Endothelial cell of umbilical vein (primary cell): ENCODE measurements around the gene PLEKHA3. TPM values are rescaled to one million over a fixed set of nuclear protein-coding genes. Genes with fewer than 3 reads are reported as not detected.

Experiments used
- BruUV-seq: library from RNA; stranded (reverse); fragments of 400-500 nt; replicated peaks from 2 replicates; lab custom pipeline; 2021; lab: Mats Ljungman, UMichigan
- CTCF ChIA-PET: fragments of 300-600, 350-600 bp; sonication (Branson Sonifier 250); formaldehyde crosslinking; loops from one replicate; lab custom pipeline; 2021; ENCODE audit warnings: antibody characterized with exemption, inconsistent platforms; lab: Charles Lee
- POLR2A ChIA-PET: fragments of 300-600, 350-600 bp; sonication (Branson Sonifier 250); formaldehyde crosslinking; loops from one replicate; lab custom pipeline; 2021; ENCODE audit warnings: antibody characterized with exemption, inconsistent platforms; lab: Charles Lee
- DNase-seq: peaks from one replicate; pipeline ENCODE4 v3.0.0-alpha.2; 2011; ENCODE audit warnings: low read depth, low spot score
- FAIRE-seq: peaks from 2 replicates; lab custom pipeline; 2011; peaks lifted over from hg19 to GRCh38; lab: Jason Lieb, UNC
- H2AFZ ChIP-seq: 2 replicates; pipeline ENCODE4 v1.6.0; 2012; ENCODE audit warnings: low read depth, low read length, control low read depth, inconsistent platforms
- H3K27ac ChIP-seq: 2 replicates; pipeline ENCODE4 v1.5.1; 2011; ENCODE audit warnings: low read depth, mild to moderate bottlenecking, control low read depth, low read length, moderate library complexity; ENCODE audit not compliant: insufficient read depth
- H3K27me3 ChIP-seq, 2 experiments: 2 replicates each; pipeline versions ENCODE4 v1.6.0 to v1.6.1; 2011; ENCODE audit warnings: low read length in 2 of 2, mixed read lengths in 1 of 2; ENCODE audit not compliant: control insufficient read depth in 2 of 2, insufficient read depth in 2 of 2
- H3K36me3 ChIP-seq, 2 experiments: 2 replicates in 1 of 2; 3 replicates in 1 of 2; pipeline ENCODE4 v1.5.1; 2011; ENCODE audit warnings: low read length in 2 of 2, mild to moderate bottlenecking in 1 of 2, moderate library complexity in 1 of 2; ENCODE audit not compliant: control insufficient read depth in 2 of 2, insufficient read depth in 2 of 2; ENCODE audit errors: extremely low read depth in 1 of 2
- H3K4me1 ChIP-seq: 3 replicates; pipeline ENCODE4 v1.5.1; 2011; ENCODE audit warnings: mild to moderate bottlenecking, low read length; ENCODE audit not compliant: control insufficient read depth, insufficient read depth; ENCODE audit errors: extremely low read depth
- H3K4me2 ChIP-seq: 2 replicates; pipeline ENCODE4 v1.6.1; 2011; ENCODE audit warnings: low read length, control low read depth, mixed read lengths; ENCODE audit not compliant: insufficient read depth
- H3K4me3 ChIP-seq, 3 experiments: fragments of 200-600 bp in 1 of 3; sonication (generic), shearing (Covaris generic) in 1 of 3; replicated peaks in 1 of 3; 2 replicates each; pipeline ENCODE4 v1.5.1; 2011 to 2016; ENCODE audit warnings: control low read depth in 3 of 3, low read length in 3 of 3, mild to moderate bottlenecking in 2 of 3, inconsistent platforms in 1 of 3, low read depth in 1 of 3, moderate library complexity in 1 of 3; ENCODE audit not compliant: insufficient read depth in 1 of 3
- H3K79me2 ChIP-seq: 2 replicates; pipeline ENCODE4 v1.6.0; 2012; ENCODE audit warnings: low read length, inconsistent platforms; ENCODE audit not compliant: control insufficient read depth, insufficient read depth
- H3K9ac ChIP-seq: replicated peaks from 2 replicates; pipeline ENCODE3; 2011; ENCODE audit warnings: low read length, control low read depth; ENCODE audit not compliant: insufficient read depth; ENCODE audit errors: extremely low read depth
- H3K9me1 ChIP-seq: replicated peaks from 3 replicates; pipeline ENCODE4 v1.6.0; 2011; ENCODE audit warnings: mild to moderate bottlenecking, low read length; ENCODE audit not compliant: control insufficient read depth, insufficient read depth; ENCODE audit errors: extremely low read depth
- H3K9me3 ChIP-seq: replicated peaks from 2 replicates; pipeline ENCODE4 v1.5.1; 2012; ENCODE audit warnings: low read length, inconsistent platforms; ENCODE audit not compliant: control insufficient read depth, insufficient read depth
- H4K20me1 ChIP-seq: replicated peaks from 2 replicates; pipeline ENCODE3; 2011; ENCODE audit warnings: mild to moderate bottlenecking, low read length; ENCODE audit not compliant: control insufficient read depth, insufficient read depth; ENCODE audit errors: extremely low read depth
- EZH2 ChIP-seq: IDR thresholded peaks from 2 replicates; pipeline ENCODE4 v1.6.1; 2012; ENCODE audit warnings: borderline replicate concordance, low read depth, mild to moderate bottlenecking, moderate library complexity, low read length, inconsistent platforms; ENCODE audit not compliant: severe bottlenecking
- FOS ChIP-seq: IDR thresholded peaks from 2 replicates; pipeline ENCODE4 v1.6.1; 2011; ENCODE audit warnings: mild to moderate bottlenecking, low read length, moderate library complexity, borderline replicate concordance; ENCODE audit not compliant: insufficient read depth
- GATA2 ChIP-seq: IDR thresholded peaks from 2 replicates; pipeline ENCODE4 v1.7.0; 2011; ENCODE audit warnings: low read depth, mild to moderate bottlenecking, moderate library complexity, mixed read lengths, low read length; ENCODE audit not compliant: insufficient read length, insufficient read depth
- JUN ChIP-seq: IDR thresholded peaks from 2 replicates; pipeline ENCODE4 v1.6.1; 2011; ENCODE audit warnings: borderline replicate concordance, low read depth; ENCODE audit not compliant: insufficient read length, insufficient read depth
- MYC ChIP-seq: IDR thresholded peaks from one replicate; pipeline ENCODE4 v1.6.1; 2011; ENCODE audit warnings: mild to moderate bottlenecking, low read depth, low read length
- POLR2A ChIP-seq: IDR thresholded peaks from 2 replicates; pipeline ENCODE4 v1.6.1; 2012; ENCODE audit warnings: low read depth, mild to moderate bottlenecking, control low read depth, low read length
- POLR2AphosphoS5 ChIP-seq: IDR thresholded peaks from 2 replicates; pipeline ENCODE4 v1.6.1; 2012; ENCODE audit warnings: low read depth, mild to moderate bottlenecking, control low read depth, low read length, moderate library complexity; ENCODE audit not compliant: insufficient read depth
- dilution Hi-C: fragments of 300-500 bp; cut with MboI; formaldehyde crosslinking; loops from one replicate; pipeline ENCODE4 v1.15.0; 2019; ENCODE audit warnings: low sequenced_read_pairs; ENCODE audit not compliant: extremely low pct_ligation_motif_present
- intact Hi-C: fragments of 100-400 bp; cut with micrococcal nuclease; formaldehyde crosslinking; loops from one replicate; pipeline ENCODE4 v1.10.0; 2022
- polyA plus RNA-seq, 4 experiments: library from polyadenylated mRNA; depleted of rRNA in 3 of 4; stranded (reverse) in 3 of 4; unstranded in 1 of 4; fragments of >200 nt; gene quantifications; 2 replicates each; pipeline versions ENCODE4 v1.2.1 to v1.2.3, GENCODE V29; 2011 to 2012; ENCODE audit warnings: missing spikeins in 1 of 4
- total RNA-seq: library from RNA; stranded (reverse); gene quantifications from 2 replicates; pipeline ENCODE4 v1.2.3, GENCODE V29; 2021
- TF ChIP-seq, protein P1 (sequence below): IDR thresholded peaks from 2 replicates; pipeline ENCODE4 v1.6.1; 2011; ENCODE audit not compliant: insufficient read depth, insufficient read length
- TF ChIP-seq, protein P2 (sequence below), 2 donors: IDR thresholded peaks; 1 replicate in 1 of 2; 2 replicates in 1 of 2; pipeline ENCODE4 v1.5.1; 2011; ENCODE audit warnings: low read length in 2 of 2, mild to moderate bottlenecking in 2 of 2, moderate library complexity in 2 of 2, control low read depth in 1 of 2, inconsistent platforms in 1 of 2, low read depth in 1 of 2; ENCODE audit not compliant: insufficient read depth in 1 of 2; ENCODE audit errors: extremely low read depth in 1 of 2

Gene PLEKHA3
- total and polyA plus RNA-seq, 2 donors (not counting 3 experiments of a cell fraction or from before 2014, with no cell fraction given): 4.1 to 24.6 TPM

DNA sequence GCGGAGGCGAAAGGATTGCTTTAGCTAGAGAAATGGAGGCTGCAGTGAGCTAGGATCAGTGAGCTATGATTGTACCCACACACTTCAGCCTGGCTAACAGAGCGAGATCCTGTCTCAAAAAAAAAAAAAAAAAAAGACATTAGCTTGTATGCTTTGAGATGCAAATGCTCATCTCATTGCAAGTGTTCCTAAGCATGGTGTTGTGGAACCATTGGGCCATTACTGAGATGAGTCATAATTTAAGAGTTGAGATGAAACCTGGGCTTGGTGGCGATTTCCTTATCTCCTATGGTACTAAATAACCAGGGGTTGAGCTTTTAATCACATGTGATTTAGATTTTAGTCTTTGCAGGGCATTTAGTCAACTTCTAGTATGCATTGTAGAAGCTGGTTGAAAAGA, 2.2 kb downstream of the PLEKHA3 start:
- ChIA-PET CTCF (no interaction called here), POLR2A (interaction anchor here (0.7 kb wide), 1 partner anchor 65 kb away, joined by 4 read pairs; no protein-coding TSS in a partner anchor)
- Histone ChIP-seq H3K27me3 (no peaks in the 10 kb centered on the region), H3K9me1 (no peaks in the 10 kb centered on the region), H4K20me1 (no peaks in the 10 kb centered on the region), H2AFZ (no peak overlapping the region), H3K27ac (no peak overlapping the region), H3K4me1 (peaks cover 32% of the 10 kb centered on the region), H3K9ac (no peak overlapping the region), H3K36me3 (peaks cover 0 to 2% of the 10 kb centered on the region in 2 experiments), H3K79me2 (peaks cover 61% of the 10 kb centered on the region), H3K4me3 (no peak overlapping the region), H3K4me2 (no peak overlapping the region), H3K9me3 (no peaks in the 10 kb centered on the region)
- DNase-seq: no peak
- dilution Hi-C loops: no loop called here
- FAIRE-seq: no peak
- intact Hi-C loops: loop anchor here (5.0 to 10.0 kb wide), 2 partner anchors 342 to 780 kb away; partner anchors contain the start of gene SESTD1
- TF ChIP-seq FOS (no peak), POLR2AphosphoS5 (no peak), EZH2 (no peak), POLR2A (no peak), JUN (peak; percentile 15)
- TF ChIP-seq, protein P1, sequence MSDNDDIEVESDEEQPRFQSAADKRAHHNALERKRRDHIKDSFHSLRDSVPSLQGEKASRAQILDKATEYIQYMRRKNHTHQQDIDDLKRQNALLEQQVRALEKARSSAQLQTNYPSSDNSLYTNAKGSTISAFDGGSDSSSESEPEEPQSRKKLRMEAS: no peak
- BruUV-seq: no TSS peak

DNA sequence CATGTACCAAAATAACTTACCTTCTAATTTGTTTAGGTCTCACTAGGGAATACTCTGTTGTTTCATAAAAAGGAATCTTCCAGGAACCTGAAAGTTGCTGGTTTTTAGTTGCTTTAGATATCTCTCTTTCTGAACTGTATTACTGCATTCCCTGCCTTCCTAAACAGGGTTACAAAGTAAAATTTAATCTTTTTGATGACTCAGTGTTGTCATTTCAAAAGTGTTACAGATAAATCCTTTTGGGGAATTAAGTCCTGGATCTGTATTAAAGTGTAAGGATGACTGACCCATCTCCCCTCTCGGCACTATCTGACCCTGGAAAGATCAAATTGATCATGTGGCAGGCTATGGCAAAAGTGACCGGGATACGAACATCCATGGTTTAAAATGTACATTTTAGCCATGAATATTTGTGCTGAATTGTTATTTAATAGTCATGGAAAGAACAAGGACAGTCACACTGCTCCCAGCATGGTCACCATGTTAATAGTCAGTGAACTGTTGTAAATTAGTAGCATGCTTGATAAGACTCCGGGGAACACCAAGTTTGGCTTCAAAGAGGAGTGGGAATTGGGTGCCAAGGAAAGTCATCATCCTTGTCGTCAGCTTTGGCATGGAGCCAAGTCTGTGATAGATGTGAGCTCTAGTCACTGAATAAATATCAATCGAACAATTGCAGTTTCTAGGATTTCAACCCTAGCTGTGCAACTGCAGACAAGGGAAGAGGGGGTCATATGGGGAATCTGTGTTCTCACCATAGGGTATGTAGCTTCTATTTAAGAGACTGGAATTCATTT, 4.2 kb downstream of the PLEKHA3 start:
- ChIA-PET POLR2A (no interaction called here), CTCF (no interaction called here)
- intact Hi-C loops: loop anchor here (5.0 to 10.0 kb wide), 2 partner anchors 340 to 778 kb away; partner anchors contain the start of gene SESTD1
- Histone ChIP-seq H3K9ac (no peak overlapping the region), H4K20me1 (no peaks in the 10 kb centered on the region), H3K9me3 (no peaks in the 10 kb centered on the region), H3K4me2 (no peak overlapping the region), H3K27me3 (no peaks in the 10 kb centered on the region), H3K4me3 (no peak overlapping the region), H3K4me1 (peaks cover 27% of the 10 kb centered on the region), H3K27ac (no peak overlapping the region), H3K79me2 (peaks cover 67% of the 10 kb centered on the region), H3K36me3 (peaks cover 0 to 2% of the 10 kb centered on the region in 2 experiments), H3K9me1 (no peaks in the 10 kb centered on the region), H2AFZ (no peak overlapping the region)
- no TSS peak for BruUV-seq
- dilution Hi-C loops: no loop called here
- DNase-seq (peak; percentile 53), FAIRE-seq (peak; percentile 54)
- no peak for TF ChIP-seq MYC
- TF ChIP-seq GATA2: no peak
- TF ChIP-seq, protein P1: no peak
- no peak for TF ChIP-seq POLR2AphosphoS5
- no peak for TF ChIP-seq JUN
- TF ChIP-seq, protein P2, sequence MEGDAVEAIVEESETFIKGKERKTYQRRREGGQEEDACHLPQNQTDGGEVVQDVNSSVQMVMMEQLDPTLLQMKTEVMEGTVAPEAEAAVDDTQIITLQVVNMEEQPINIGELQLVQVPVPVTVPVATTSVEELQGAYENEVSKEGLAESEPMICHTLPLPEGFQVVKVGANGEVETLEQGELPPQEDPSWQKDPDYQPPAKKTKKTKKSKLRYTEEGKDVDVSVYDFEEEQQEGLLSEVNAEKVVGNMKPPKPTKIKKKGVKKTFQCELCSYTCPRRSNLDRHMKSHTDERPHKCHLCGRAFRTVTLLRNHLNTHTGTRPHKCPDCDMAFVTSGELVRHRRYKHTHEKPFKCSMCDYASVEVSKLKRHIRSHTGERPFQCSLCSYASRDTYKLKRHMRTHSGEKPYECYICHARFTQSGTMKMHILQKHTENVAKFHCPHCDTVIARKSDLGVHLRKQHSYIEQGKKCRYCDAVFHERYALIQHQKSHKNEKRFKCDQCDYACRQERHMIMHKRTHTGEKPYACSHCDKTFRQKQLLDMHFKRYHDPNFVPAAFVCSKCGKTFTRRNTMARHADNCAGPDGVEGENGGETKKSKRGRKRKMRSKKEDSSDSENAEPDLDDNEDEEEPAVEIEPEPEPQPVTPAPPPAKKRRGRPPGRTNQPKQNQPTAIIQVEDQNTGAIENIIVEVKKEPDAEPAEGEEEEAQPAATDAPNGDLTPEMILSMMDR (IDR thresholded peaks at IDR 0.05; ENCODE audit: extremely low read depth in 1 of 2, insufficient read depth in 1 of 2, low read depth in 1 of 2, low read length in 2 of 2): no peak
- TF ChIP-seq FOS: no peak
- no peak for TF ChIP-seq EZH2
- TF ChIP-seq POLR2A: no peak
